H1 (cell line): ENCODE measurements around the gene ARL10. TPM values are rescaled to one million over a fixed set of nuclear protein-coding genes. Genes with fewer than 3 reads are reported as not detected.

ENCODE experiments used
- CTCF ChIA-PET: fragments of 300-600 bp; sonication (Branson Sonifier 250); formaldehyde crosslinking; loops from one replicate; lab custom pipeline; 2021; ENCODE audit not compliant: partially characterized antibody; lab: Charles Lee
- POLR2A ChIA-PET: fragments of 300-600 bp; sonication (Branson Sonifier 250); formaldehyde crosslinking; loops from one replicate; lab custom pipeline; 2021; ENCODE audit warnings: inconsistent platforms; ENCODE audit not compliant: partially characterized antibody; lab: Charles Lee
- DNase-seq, 2 experiments: peaks; one replicate each; pipeline versions ENCODE4 v3.0.0 to v3.0.0-alpha.2; 2010 to 2022; ENCODE audit warnings: low spot score in 2 of 2, low read depth in 1 of 2, mixed read lengths in 1 of 2
- FAIRE-seq: peaks from 2 replicates; lab custom pipeline; 2011; peaks lifted over from hg19 to GRCh38; lab: Jason Lieb, UNC
- H2AFZ ChIP-seq: 2 replicates; pipeline ENCODE4 v1.8.1; 2012; ENCODE audit warnings: low read length, inconsistent platforms
- H2AK5ac ChIP-seq: 2 replicates; pipeline ENCODE4 v1.6.1; 2013; ENCODE audit warnings: low read depth, low read length
- H2BK120ac ChIP-seq: replicated peaks from 2 replicates; pipeline ENCODE3; 2013; ENCODE audit warnings: low read depth, low read length, inconsistent platforms
- H2BK12ac ChIP-seq: 2 replicates; pipeline ENCODE4 v1.6.1; 2013; ENCODE audit warnings: low read depth, low read length
- H2BK15ac ChIP-seq: 2 replicates; pipeline ENCODE4 v1.6.1; 2013; ENCODE audit warnings: low read length
- H2BK20ac ChIP-seq: 2 replicates; pipeline ENCODE4 v1.6.1; 2013; ENCODE audit warnings: low read length
- H2BK5ac ChIP-seq: 2 replicates; pipeline ENCODE4 v1.6.1; 2013; ENCODE audit warnings: low read depth, low read length
- H3K14ac ChIP-seq: 2 replicates; pipeline ENCODE4 v1.6.1; 2013; ENCODE audit warnings: inconsistent platforms; ENCODE audit not compliant: insufficient read length
- H3K18ac ChIP-seq: 2 replicates; pipeline ENCODE4 v1.6.1; 2013; ENCODE audit warnings: low read length; ENCODE audit errors: extremely low read depth
- H3K23ac ChIP-seq: 2 replicates; pipeline ENCODE4 v1.6.1; 2013; ENCODE audit warnings: inconsistent platforms; ENCODE audit not compliant: insufficient read length
- H3K23me2 ChIP-seq: 2 replicates; pipeline ENCODE4 v1.6.1; 2013; ENCODE audit warnings: low read depth, low read length
- H3K27ac ChIP-seq: 2 replicates; pipeline ENCODE4 v1.6.1; 2011; ENCODE audit warnings: low read depth, low read length, inconsistent platforms
- H3K27me3 ChIP-seq, 4 experiments: replicated peaks in 1 of 4; 1 replicate in 1 of 4; 2 replicates in 3 of 4; pipeline versions ENCODE4 v1.6.1 to v1.8.1; 2011 to 2013; ENCODE audit warnings: low read length in 3 of 4, mild to moderate bottlenecking in 3 of 4, inconsistent platforms in 2 of 4, mixed read lengths in 2 of 4, moderate library complexity in 1 of 4; ENCODE audit not compliant: control insufficient read depth in 3 of 4, insufficient read depth in 3 of 4; ENCODE audit errors: extremely low read depth in 1 of 4
- H3K36me3 ChIP-seq, 4 experiments: 2 replicates each; pipeline versions ENCODE4 v1.6.1 to v1.8.1; 2011 to 2013; ENCODE audit warnings: mild to moderate bottlenecking in 4 of 4, low read length in 3 of 4, moderate library complexity in 2 of 4, control low read depth in 1 of 4, inconsistent platforms in 1 of 4; ENCODE audit not compliant: insufficient read depth in 4 of 4, control insufficient read depth in 2 of 4
- H3K4ac ChIP-seq: replicated peaks from 2 replicates; pipeline ENCODE3; 2013; ENCODE audit warnings: low read length, low read depth, mixed read lengths, inconsistent platforms; ENCODE audit not compliant: insufficient read length
- H3K4me1 ChIP-seq, 4 experiments: replicated peaks in 1 of 4; 1 replicate in 1 of 4; 2 replicates in 3 of 4; pipeline versions ENCODE4 v1.6.1 to v1.8.1; 2011 to 2013; ENCODE audit warnings: low read length in 3 of 4, inconsistent platforms in 2 of 4, mixed read lengths in 1 of 4; ENCODE audit not compliant: insufficient read depth in 4 of 4, control insufficient read depth in 3 of 4
- H3K4me2 ChIP-seq, 2 experiments: 2 replicates each; pipeline versions ENCODE4 v1.6.1 to v1.8.1; 2011 to 2013; ENCODE audit warnings: low read depth in 2 of 2, low read length in 2 of 2, control low read depth in 1 of 2, inconsistent platforms in 1 of 2, mild to moderate bottlenecking in 1 of 2; ENCODE audit not compliant: insufficient read depth in 1 of 2
- H3K4me3 ChIP-seq, 4 experiments: fragments of 200-600, 300-600 bp in 1 of 4; sonication (generic), shearing (Covaris generic), sonication (Bioruptor Twin) in 1 of 4; 2 replicates each; pipeline versions ENCODE4 v1.5.1 to v1.8.1; 2011 to 2016; ENCODE audit warnings: low read length in 4 of 4, low read depth in 3 of 4, control low read depth in 2 of 4, inconsistent platforms in 2 of 4, mild to moderate bottlenecking in 2 of 4, mixed read lengths in 1 of 4, moderate library complexity in 1 of 4; ENCODE audit not compliant: insufficient read depth in 2 of 4; ENCODE audit errors: extremely low read depth in 1 of 4
- H3K56ac ChIP-seq: replicated peaks from 2 replicates; pipeline ENCODE3; 2013; ENCODE audit warnings: low read depth, mild to moderate bottlenecking, mixed read lengths, low read length, inconsistent platforms; ENCODE audit not compliant: insufficient read length
- H3K79me1 ChIP-seq: 2 replicates; pipeline ENCODE4 v1.6.1; 2013; ENCODE audit warnings: low read depth, low read length, control low read depth
- H3K79me2 ChIP-seq, 2 experiments: 2 replicates each; pipeline versions ENCODE4 v1.6.1 to v1.8.1; 2012 to 2013; ENCODE audit warnings: low read length in 2 of 2, mild to moderate bottlenecking in 2 of 2, inconsistent platforms in 1 of 2; ENCODE audit not compliant: insufficient read depth in 2 of 2, control insufficient read depth in 1 of 2
- H3K9ac ChIP-seq, 4 experiments: replicated peaks in 1 of 4; 1 replicate in 1 of 4; 2 replicates in 3 of 4; pipeline versions ENCODE4 v1.6.1 to v1.8.1; 2011 to 2013; ENCODE audit warnings: low read depth in 3 of 4, low read length in 3 of 4, control low read depth in 2 of 4, mild to moderate bottlenecking in 2 of 4, moderate library complexity in 2 of 4, inconsistent platforms in 1 of 4; ENCODE audit errors: extremely low read depth in 1 of 4
- H3K9me3 ChIP-seq, 2 experiments: 2 replicates each; pipeline versions ENCODE4 v1.6.1 to v1.8.1; 2012 to 2013; ENCODE audit warnings: mild to moderate bottlenecking in 2 of 2, moderate library complexity in 2 of 2, control low read depth in 1 of 2, inconsistent platforms in 1 of 2, low read depth in 1 of 2, low read length in 1 of 2, mixed read lengths in 1 of 2; ENCODE audit not compliant: insufficient read depth in 2 of 2
- H4K20me1 ChIP-seq, 2 experiments: replicated peaks in 1 of 2; 2 replicates each; pipeline versions ENCODE3 to v1.8.1; 2011 to 2013; ENCODE audit warnings: inconsistent platforms in 2 of 2, low read length in 2 of 2, mild to moderate bottlenecking in 1 of 2; ENCODE audit not compliant: insufficient read depth in 2 of 2, control insufficient read depth in 1 of 2
- H4K5ac ChIP-seq: 2 replicates; pipeline ENCODE4 v1.6.1; 2013; ENCODE audit warnings: low read length, low read depth, mixed read lengths, inconsistent platforms; ENCODE audit not compliant: insufficient read length
- H4K8ac ChIP-seq: 2 replicates; pipeline ENCODE4 v1.8.0; 2013; ENCODE audit warnings: mild to moderate bottlenecking, moderate library complexity, low read length, inconsistent platforms; ENCODE audit not compliant: insufficient read depth; ENCODE audit errors: extremely low read depth
- H4K91ac ChIP-seq: replicated peaks from 2 replicates; pipeline ENCODE3; 2013; ENCODE audit warnings: low read length, mixed read lengths, inconsistent platforms; ENCODE audit not compliant: insufficient read length
- CHD2 ChIP-seq: IDR thresholded peaks from 2 replicates; pipeline ENCODE4 v1.6.1; 2012; ENCODE audit warnings: low read length, improper control_type of control experiment
- KDM1A ChIP-seq: fragments of 200-600, 300-600 bp; sonication (generic); IDR thresholded peaks from 2 replicates; pipeline ENCODE4 v1.7.1; 2016; ENCODE audit warnings: mild to moderate bottlenecking, low read length, borderline replicate concordance
- KDM4A ChIP-seq: IDR thresholded peaks from one replicate; pipeline ENCODE4 v1.7.1; 2012; ENCODE audit warnings: low read depth, mild to moderate bottlenecking, moderate library complexity, low read length, inconsistent platforms; ENCODE audit not compliant: severe bottlenecking
- RFX5 ChIP-seq: IDR thresholded peaks from 2 replicates; pipeline ENCODE4 v1.6.1; 2011; ENCODE audit warnings: low read depth, low read length, improper control_type of control experiment, borderline replicate concordance
- SIN3A ChIP-seq, 2 experiments: IDR thresholded peaks in 1 of 2; conservative IDR thresholded peaks in 1 of 2; 2 replicates each; pipeline ENCODE4 v1.6.1; 2011 to 2012; ENCODE audit warnings: low read length in 2 of 2, improper control_type of control experiment in 1 of 2, low read depth in 1 of 2, mild to moderate bottlenecking in 1 of 2
- SRF ChIP-seq: IDR thresholded peaks from 2 replicates; pipeline ENCODE4 v1.6.1; 2011; ENCODE audit warnings: mild to moderate bottlenecking, low read depth, low read length, moderate library complexity
- TAF1 ChIP-seq: IDR thresholded peaks from 2 replicates; pipeline ENCODE4 v1.6.1; 2011; ENCODE audit warnings: mild to moderate bottlenecking, low read depth, low read length
- WGBS, 2 experiments: shearing (Covaris generic) in 1 of 2; methylation state at CpG; one replicate each; pipeline versions ENCODE4 v1.1.6 to v1.1.7; 2013 to 2015; ENCODE audit warnings: low lambda C conversion rate in 2 of 2, mixed read lengths in 2 of 2, inconsistent platforms in 1 of 2, low coverage in 1 of 2, missing lambda C conversion rate in 1 of 2; ENCODE audit not compliant: insufficient replicate concordance in 2 of 2, insufficient coverage in 1 of 2, insufficient read length in 1 of 2; ENCODE audit errors: extremely low coverage in 1 of 2, missing lambda C conversion rate in 1 of 2; 5-methylcytosine and 5-hydroxymethylcytosine counted together
- polyA plus RNA-seq, 7 experiments: library from polyadenylated mRNA; depleted of rRNA in 3 of 7; stranded (reverse) in 5 of 7; unstranded in 2 of 7; fragments of >200 nt in 5 of 7; fragments of 200-250 nt in 2 of 7; gene quantifications; 1 replicate in 5 of 7; 2 replicates in 1 of 7; 4 replicates in 1 of 7; pipeline versions ENCODE4 v1.2.1 to v1.2.3, GENCODE V29; 2011 to 2013; ENCODE audit warnings: missing spikeins in 2 of 7, mixed read lengths in 2 of 7
- total RNA-seq: library from RNA; stranded (reverse); fragmentation: NEBNext Ultra II Directional; extraction: Animal tissue kit (Norgen Biotek cat#: 25700); gene quantifications from 2 replicates; pipeline ENCODE4 v1.2.1, GENCODE V29; 2021

The ARL10 gene
- total and polyA plus RNA-seq, 2 of the 8 experiments (the other 6 are each of a cell fraction or from before 2014, with no cell fraction given) = 3.1 to 7.4 TPM

DNA sequence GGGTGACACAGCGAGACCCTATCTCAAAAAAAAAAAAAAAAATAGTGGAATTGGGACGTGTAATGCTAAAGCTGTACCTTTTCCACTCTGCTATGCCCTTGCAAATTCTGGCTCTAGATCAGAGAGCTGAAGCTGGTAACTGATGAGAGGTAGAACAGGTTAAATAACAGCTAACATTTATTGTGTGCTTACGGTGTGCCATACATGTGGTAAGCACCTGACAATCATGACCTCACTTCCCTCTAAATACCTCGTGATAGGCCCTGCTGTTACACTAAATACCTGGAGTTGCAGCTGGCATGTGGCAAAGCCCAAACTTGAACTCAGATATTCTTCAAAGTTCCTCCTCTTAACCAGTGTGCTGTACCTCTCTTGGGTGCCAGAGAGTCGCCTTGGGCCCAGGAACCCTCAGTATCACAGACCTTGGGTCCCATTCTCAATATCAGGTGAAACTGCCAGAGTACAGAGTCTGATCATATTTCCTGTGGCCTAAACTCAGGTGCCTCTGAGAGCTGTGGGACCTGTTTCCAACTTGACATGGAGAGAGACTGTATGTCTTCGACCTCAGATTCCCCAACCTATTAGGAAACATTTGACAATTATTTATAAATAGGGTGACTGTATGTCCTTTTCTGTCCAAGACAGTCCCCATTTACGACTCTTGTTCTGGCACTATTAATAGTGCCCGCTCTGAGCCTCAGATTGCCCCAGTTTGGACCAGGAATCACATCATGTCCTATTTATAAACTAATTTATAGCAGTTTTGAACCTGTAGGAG is 4.8 kb downstream of the ARL10 start:
- H3K27ac ChIP-seq = no peak overlapping the region
- no peak overlapping the region for H3K9ac ChIP-seq
- no peak overlapping the region for H3K4ac ChIP-seq
- H3K27me3 ChIP-seq = peaks cover under 1 to 20% (median 16%) of the 10 kb centered on the region in 4 experiments
- no peak overlapping the region for H2AFZ ChIP-seq
- no peak overlapping the region for H2BK12ac ChIP-seq
- no peak overlapping the region for H2BK120ac ChIP-seq
- peaks cover 14% of the 10 kb centered on the region for H3K23me2 ChIP-seq
- H2BK15ac ChIP-seq = no peak overlapping the region
- no peak overlapping the region for H4K8ac ChIP-seq
- no peak overlapping the region for H4K91ac ChIP-seq
- no peak for FAIRE-seq
- no peak overlapping the region for H2BK5ac ChIP-seq
- no peak overlapping the region for H3K4me3 ChIP-seq
- CTCF ChIA-PET = interaction anchor here (0.7 kb wide), 1 partner anchor 15 kb away, joined by 3 read pairs; no protein-coding TSS in a partner anchor
- no peak overlapping the region for H3K14ac ChIP-seq
- 86% methylated on average over 7 of the region's 8 CpGs; no CpG with 5 or more reads in 1 of the 2 experiments for WGBS, 2 experiments
- H3K56ac ChIP-seq = no peak overlapping the region
- no peak overlapping the region for H4K5ac ChIP-seq
- POLR2A ChIA-PET = interaction anchor here (5.0 to 10.1 kb wide), 2 partner anchors 9 to 15 kb away, joined by 15 to 93 read pairs; partner anchors contain the start of genes HIGD2A, KIAA1191 and NOP16
- TF ChIP-seq TAF1 (no peak), KDM1A (no peak), RFX5 (no peak), SIN3A (conservative IDR thresholded peaks at IDR 0.05 in 1 of 2, IDR thresholded peaks at IDR 0.05 in 1 of 2; ENCODE audit: low read depth in 1 of 2, low read length in 2 of 2) (no peak), CHD2 (no peak), SRF (no peak), KDM4A (no peak)
- TF ChIP-seq, all 59 proteins: peak for 0
- H3K36me3 ChIP-seq = peaks cover 0 to 6% (median 3%) of the 10 kb centered on the region in 4 experiments; a peak in 3 of 8 replicates
- no peak for DNase-seq
- H3K9me3 ChIP-seq = no peaks in the 10 kb centered on the region
- no peak overlapping the region for H3K23ac ChIP-seq
- no peaks in the 10 kb centered on the region for H3K79me1 ChIP-seq
- H2AK5ac ChIP-seq = no peak overlapping the region
- H3K4me1 ChIP-seq = peaks cover 0 to 5% (median 1%) of the 10 kb centered on the region in 4 experiments; a peak in 2 of 7 replicates
- H4K20me1 ChIP-seq = peaks cover 0 to 3% of the 10 kb centered on the region in 2 experiments
- H3K18ac ChIP-seq = no peak overlapping the region
- H3K4me2 ChIP-seq = no peak overlapping the region
- H2BK20ac ChIP-seq = no peak overlapping the region
- no peaks in the 10 kb centered on the region for H3K79me2 ChIP-seq
